Fibroblast of lung (primary cell): Measurements from ENCODE around the gene CACUL1. TPM values are rescaled to one million over a fixed set of nuclear protein-coding genes. Genes with fewer than 3 reads are reported as not detected.

Experiments
- DNase-seq, 2 donors: peaks; one replicate each; pipeline versions ENCODE4 v3.0.0 to v3.0.0-alpha.2; 2010; ENCODE audit warnings: low read depth in 2 of 2
- H2AFZ ChIP-seq: 2 replicates; pipeline ENCODE4 v1.5.1; 2012; ENCODE audit warnings: low read length, control low read depth, inconsistent platforms
- H3K27ac ChIP-seq: 2 replicates; pipeline ENCODE4 v1.5.1; 2011; ENCODE audit warnings: low read length, control low read depth; ENCODE audit not compliant: insufficient read depth
- H3K27me3 ChIP-seq: 2 replicates; pipeline ENCODE4 v1.5.1; 2011; ENCODE audit warnings: mild to moderate bottlenecking, low read length; ENCODE audit not compliant: control insufficient read depth, insufficient read depth
- H3K36me3 ChIP-seq: 2 replicates; pipeline ENCODE4 v1.5.1; 2011; ENCODE audit warnings: low read length; ENCODE audit not compliant: control insufficient read depth, insufficient read depth
- H3K4me1 ChIP-seq: 2 replicates; pipeline ENCODE4 v1.5.1; 2011; ENCODE audit warnings: low read length; ENCODE audit not compliant: control insufficient read depth, insufficient read depth; ENCODE audit errors: extremely low read depth
- H3K4me2 ChIP-seq: 2 replicates; pipeline ENCODE4 v1.5.1; 2011; ENCODE audit warnings: low read length, control low read depth; ENCODE audit not compliant: insufficient read depth; ENCODE audit errors: extremely low read depth
- H3K4me3 ChIP-seq, 4 experiments: fragments of 200-600 bp in 1 of 4; sonication (generic) in 1 of 4; replicated peaks in 1 of 4; 2 replicates each; pipeline ENCODE4 v1.5.1; 2011 to 2016; ENCODE audit warnings: low read length in 4 of 4, low read depth in 3 of 4, mild to moderate bottlenecking in 3 of 4, control low read depth in 2 of 4, inconsistent platforms in 1 of 4, mixed read lengths in 1 of 4; ENCODE audit not compliant: insufficient read depth in 1 of 4; ENCODE audit errors: control extremely low read depth in 1 of 4
- H3K79me2 ChIP-seq: 2 replicates; pipeline ENCODE4 v1.5.1; 2012; ENCODE audit warnings: mild to moderate bottlenecking, low read length, inconsistent platforms; ENCODE audit not compliant: control insufficient read depth, insufficient read depth
- H3K9ac ChIP-seq: 2 replicates; pipeline ENCODE4 v1.5.1; 2011; ENCODE audit warnings: mild to moderate bottlenecking, low read length, control low read depth; ENCODE audit not compliant: insufficient read depth
- H3K9me3 ChIP-seq: 2 replicates; pipeline ENCODE4 v1.5.1; 2012; ENCODE audit warnings: low read depth, low read length; ENCODE audit not compliant: control insufficient read depth, insufficient read depth
- H4K20me1 ChIP-seq: 2 replicates; pipeline ENCODE4 v1.5.1; 2011; ENCODE audit warnings: low read length; ENCODE audit not compliant: control insufficient read depth, insufficient read depth; ENCODE audit errors: extremely low read depth
- CTCF ChIP-seq, 2 donors: IDR thresholded peaks in 1 of 2; conservative IDR thresholded peaks in 1 of 2; 1 replicate in 1 of 2; 2 replicates in 1 of 2; pipeline ENCODE4 v1.5.1; 2011 to 2012; ENCODE audit warnings: low read length in 2 of 2, control low read depth in 1 of 2, inconsistent platforms in 1 of 2, low read depth in 1 of 2, mild to moderate bottlenecking in 1 of 2
- EZH2 ChIP-seq: IDR thresholded peaks from 2 replicates; pipeline ENCODE4 v1.5.1; 2012; ENCODE audit warnings: low read length, control low read depth, mild to moderate bottlenecking; ENCODE audit errors: missing control alignments
- polyA plus RNA-seq, 2 donors: library from polyadenylated mRNA; depleted of rRNA in 1 of 2; stranded (reverse) in 1 of 2; unstranded in 1 of 2; fragments of >200 nt; gene quantifications; 2 replicates each; pipeline ENCODE4 v1.2.1, GENCODE V29; 2011 to 2012; ENCODE audit warnings: missing spikeins in 1 of 2
- total RNA-seq: library from RNA; depleted of rRNA; stranded (reverse); fragments of >200 nt; gene quantifications from 2 replicates; pipeline ENCODE4 v1.2.1, GENCODE V29; 2014

The CACUL1 gene
- total and polyA plus RNA-seq, 2 donors (not counting 1 experiment from before 2014, with no cell fraction given), result 15.7 to 25.3 TPM

- DNase-seq, result no peak
- Histone ChIP-seq H3K4me2 (no peak overlapping the region), H3K9me3 (no peaks in the 10 kb centered on the region), H3K4me3 (no peak overlapping the region), H3K9ac (no peak overlapping the region), H4K20me1 (no peaks in the 10 kb centered on the region), H3K4me1 (no peaks in the 10 kb centered on the region), H2AFZ (no peak overlapping the region), H3K27me3 (no peaks in the 10 kb centered on the region), H3K27ac (no peak overlapping the region), H3K79me2 (no peaks in the 10 kb centered on the region), H3K36me3 (no peaks in the 10 kb centered on the region)
- no peak for TF ChIP-seq CTCF (conservative IDR thresholded peaks at IDR 0.05 in 1 of 2, IDR thresholded peaks at IDR 0.05 in 1 of 2; ENCODE audit: low read depth in 1 of 2, low read length in 2 of 2)
Measured at GRCh38 chr10:118781541-118781940, 26.8 kb upstream of the CACUL1 start.

- Histone ChIP-seq H4K20me1 (no peaks in the 10 kb centered on the region), H2AFZ (no peak overlapping the region), H3K9me3 (no peaks in the 10 kb centered on the region), H3K9ac (no peak overlapping the region), H3K36me3 (no peaks in the 10 kb centered on the region), H3K4me1 (no peaks in the 10 kb centered on the region), H3K27ac (no peak overlapping the region), H3K4me2 (no peak overlapping the region), H3K4me3 (no peak overlapping the region), H3K27me3 (no peaks in the 10 kb centered on the region), H3K79me2 (no peaks in the 10 kb centered on the region)
- TF ChIP-seq EZH2 (no peak), CTCF (conservative IDR thresholded peaks at IDR 0.05 in 1 of 2, IDR thresholded peaks at IDR 0.05 in 1 of 2; ENCODE audit: low read depth in 1 of 2, low read length in 2 of 2) (no peak)
- DNase-seq, result no peak
Measured at GRCh38 chr10:118778727-118779126, 24.0 kb upstream of the CACUL1 start.

- H3K36me3 ChIP-seq, result no peaks in the 10 kb centered on the region
- H3K27ac ChIP-seq, result no peak overlapping the region
- no peak overlapping the region for H3K4me2 ChIP-seq
- no peaks in the 10 kb centered on the region for H3K4me1 ChIP-seq
- no peak for DNase-seq
- no peak overlapping the region for H3K9ac ChIP-seq
- H2AFZ ChIP-seq, result no peak overlapping the region
- no peak for TF ChIP-seq EZH2
- no peak for TF ChIP-seq CTCF (conservative IDR thresholded peaks at IDR 0.05 in 1 of 2, IDR thresholded peaks at IDR 0.05 in 1 of 2; ENCODE audit: low read depth in 1 of 2, low read length in 2 of 2)
- no peaks in the 10 kb centered on the region for H4K20me1 ChIP-seq
- no peaks in the 10 kb centered on the region for H3K79me2 ChIP-seq
- no peaks in the 10 kb centered on the region for H3K27me3 ChIP-seq
- no peaks in the 10 kb centered on the region for H3K9me3 ChIP-seq
- H3K4me3 ChIP-seq, result no peak overlapping the region
Measured at GRCh38 chr10:118776960-118777359, 22.2 kb upstream of the CACUL1 start.
